Trophoblast cell (in vitro differentiated cells and primary cell): ENCODE data around the gene TCEA3.

Experiments used
- DNase-seq, 2 donors: peaks; one replicate each; pipeline ENCODE4 v3.0.0-alpha.2; 2016
- H2AFZ ChIP-seq: 2 replicates; pipeline ENCODE4 v1.6.1; 2013; ENCODE audit warnings: low read length, moderate library complexity, mild to moderate bottlenecking; ENCODE audit not compliant: insufficient read depth, poor library complexity
- H2AK5ac ChIP-seq: 2 replicates; pipeline ENCODE4 v1.6.1; 2013; ENCODE audit warnings: mild to moderate bottlenecking, low read length
- H2BK120ac ChIP-seq: 2 replicates; pipeline ENCODE4 v1.6.1; 2013; ENCODE audit warnings: low read length, mild to moderate bottlenecking, moderate library complexity; ENCODE audit not compliant: insufficient read depth, poor library complexity
- H2BK12ac ChIP-seq: 2 replicates; pipeline ENCODE4 v1.6.1; 2013; ENCODE audit warnings: mild to moderate bottlenecking, low read length, moderate library complexity
- H2BK5ac ChIP-seq: 2 replicates; pipeline ENCODE4 v1.6.1; 2013; ENCODE audit warnings: low read length, low read depth, moderate library complexity, mild to moderate bottlenecking; ENCODE audit not compliant: poor library complexity
- H3K14ac ChIP-seq: 2 replicates; pipeline ENCODE4 v1.6.1; 2013; ENCODE audit warnings: mild to moderate bottlenecking, low read length
- H3K18ac ChIP-seq: 2 replicates; pipeline ENCODE4 v1.6.1; 2013; ENCODE audit warnings: mild to moderate bottlenecking, low read length
- H3K23ac ChIP-seq: 2 replicates; pipeline ENCODE4 v1.6.1; 2013; ENCODE audit warnings: low read length
- H3K27ac ChIP-seq: 2 replicates; pipeline ENCODE4 v1.5.1; 2013; ENCODE audit warnings: low read depth, mild to moderate bottlenecking, inconsistent platforms, low read length, moderate library complexity
- H3K27me3 ChIP-seq: 2 replicates; pipeline ENCODE4 v1.6.1; 2013; ENCODE audit warnings: inconsistent platforms, mild to moderate bottlenecking, low read length, moderate library complexity; ENCODE audit not compliant: insufficient read depth
- H3K36me3 ChIP-seq, 2 experiments: 1 replicate in 1 of 2; 2 replicates in 1 of 2; pipeline ENCODE4 v1.6.1; 2013; ENCODE audit warnings: low read length in 2 of 2, mild to moderate bottlenecking in 2 of 2, moderate library complexity in 1 of 2; ENCODE audit not compliant: insufficient read depth in 2 of 2, control insufficient read depth in 1 of 2
- H3K4ac ChIP-seq: 2 replicates; pipeline ENCODE4 v1.6.1; 2013; ENCODE audit warnings: low read depth, mild to moderate bottlenecking, low read length, moderate library complexity
- H3K4me1 ChIP-seq, 2 experiments: 1 replicate in 1 of 2; 2 replicates in 1 of 2; pipeline ENCODE4 v1.6.1; 2013; ENCODE audit warnings: low read length in 2 of 2, mild to moderate bottlenecking in 2 of 2, moderate library complexity in 1 of 2; ENCODE audit not compliant: insufficient read depth in 2 of 2, control insufficient read depth in 1 of 2
- H3K4me2 ChIP-seq: 2 replicates; pipeline ENCODE4 v1.6.1; 2013; ENCODE audit warnings: inconsistent platforms, mild to moderate bottlenecking, low read length, moderate library complexity
- H3K4me3 ChIP-seq: 2 replicates; pipeline ENCODE4 v1.5.1; 2013; ENCODE audit warnings: mild to moderate bottlenecking, low read depth, low read length, inconsistent platforms
- H3K79me1 ChIP-seq: one replicate; pipeline ENCODE4 v1.6.1; 2013; ENCODE audit warnings: low read length
- H3K79me2 ChIP-seq: 2 replicates; pipeline ENCODE4 v1.6.1; 2013; ENCODE audit warnings: low read length, mild to moderate bottlenecking; ENCODE audit not compliant: control insufficient read depth, insufficient read depth, poor library complexity
- H3K9ac ChIP-seq: 2 replicates; pipeline ENCODE4 v1.6.1; 2013; ENCODE audit warnings: mild to moderate bottlenecking, low read length
- H3K9me3 ChIP-seq: 2 replicates; pipeline ENCODE4 v1.6.1; 2013; ENCODE audit warnings: low read depth, mild to moderate bottlenecking, control low read depth, inconsistent platforms, low read length; ENCODE audit not compliant: insufficient read depth
- H4K12ac ChIP-seq: 2 replicates; pipeline ENCODE4 v1.6.1; 2013; ENCODE audit warnings: low read depth, mild to moderate bottlenecking, low read length, moderate library complexity
- H4K8ac ChIP-seq: 2 replicates; pipeline ENCODE4 v1.6.1; 2013; ENCODE audit warnings: low read depth, mild to moderate bottlenecking, low read length, moderate library complexity
- H4K91ac ChIP-seq: one replicate; pipeline ENCODE4 v1.6.1; 2013; ENCODE audit warnings: low read depth, mild to moderate bottlenecking, low read length, moderate library complexity
- WGBS: extraction: QIAGEN DNeasy Blood & Tissue Kit; methylation state at CpG from one replicate; pipeline ENCODE4 v1.1.7; 2013; ENCODE audit warnings: missing lambda C conversion rate; ENCODE audit not compliant: insufficient read length, insufficient coverage; ENCODE audit errors: extremely low coverage; 5-methylcytosine and 5-hydroxymethylcytosine counted together

The TCEA3 gene

GRCh38 chr1:23441446-23442148, 17.0 kb upstream of the TCEA3 start:
- H2AFZ ChIP-seq: no peak overlapping the region
- no peak overlapping the region for H3K14ac ChIP-seq
- H4K12ac ChIP-seq: no peak overlapping the region
- no peak overlapping the region for H2BK5ac ChIP-seq
- no peak overlapping the region for H2BK120ac ChIP-seq
- H3K27ac ChIP-seq: no peak overlapping the region
- DNase-seq: no peak
- no peak overlapping the region for H2BK12ac ChIP-seq
- no peaks in the 10 kb centered on the region for H3K27me3 ChIP-seq
- H3K4me2 ChIP-seq: no peak overlapping the region
- H3K9me3 ChIP-seq: no peaks in the 10 kb centered on the region
- no peaks in the 10 kb centered on the region for H3K79me2 ChIP-seq
- no peaks in the 10 kb centered on the region for H3K79me1 ChIP-seq
- peaks cover 19 to 20% of the 10 kb centered on the region in 2 experiments for H3K36me3 ChIP-seq
- H3K23ac ChIP-seq: no peak overlapping the region
- no peak overlapping the region for H2AK5ac ChIP-seq
- no CpG with 5 or more reads among the region's 8 CpGs for WGBS
- H3K18ac ChIP-seq: no peak overlapping the region
- no peaks in the 10 kb centered on the region for H3K4me1 ChIP-seq
- H4K8ac ChIP-seq: no peak overlapping the region
- no peak overlapping the region for H4K91ac ChIP-seq
- no peak overlapping the region for H3K9ac ChIP-seq
- H3K4ac ChIP-seq: no peak overlapping the region
- no peak overlapping the region for H3K4me3 ChIP-seq

- H3K27ac ChIP-seq: no peak overlapping the region
- no peak overlapping the region for H3K4me3 ChIP-seq
- WGBS: no CpG with 5 or more reads among the region's 8 CpGs
- H3K36me3 ChIP-seq: peaks cover 32 to 34% of the 10 kb centered on the region in 2 experiments
- no peak overlapping the region for H2AFZ ChIP-seq
- H2BK12ac ChIP-seq: no peak overlapping the region
- H3K79me2 ChIP-seq: no peaks in the 10 kb centered on the region
- H4K91ac ChIP-seq: no peak overlapping the region
- no peak overlapping the region for H3K4me2 ChIP-seq
- no peak overlapping the region for H4K12ac ChIP-seq
- no peak overlapping the region for H2AK5ac ChIP-seq
- no peaks in the 10 kb centered on the region for H3K4me1 ChIP-seq
- no peak overlapping the region for H3K23ac ChIP-seq
- no peak overlapping the region for H2BK120ac ChIP-seq
- no peak overlapping the region for H3K4ac ChIP-seq
- H3K79me1 ChIP-seq: no peaks in the 10 kb centered on the region
- no peak overlapping the region for H4K8ac ChIP-seq
- no peak overlapping the region for H3K9ac ChIP-seq
- no peak overlapping the region for H3K18ac ChIP-seq
- H3K14ac ChIP-seq: no peak overlapping the region
- H3K9me3 ChIP-seq: no peaks in the 10 kb centered on the region
- H3K27me3 ChIP-seq: no peaks in the 10 kb centered on the region
- DNase-seq: no peak
- H2BK5ac ChIP-seq: no peak overlapping the region
Measured at GRCh38 chr1:23438545-23438944, 14.0 kb upstream of the TCEA3 start.

GRCh38 chr1:23437355-23437664, 12.8 kb upstream of the TCEA3 start:
- Histone ChIP-seq H3K36me3 (peaks cover 39 to 41% of the 10 kb centered on the region in 2 experiments), H4K8ac (no peak overlapping the region), H3K27me3 (no peaks in the 10 kb centered on the region), H2BK5ac (no peak overlapping the region), H4K12ac (no peak overlapping the region), H3K79me2 (no peaks in the 10 kb centered on the region), H3K4me2 (no peak overlapping the region), H2BK120ac (no peak overlapping the region), H3K4me3 (no peak overlapping the region), H3K9ac (no peak overlapping the region), H3K14ac (no peak overlapping the region), H3K79me1 (no peaks in the 10 kb centered on the region), H3K23ac (no peak overlapping the region), H3K9me3 (no peaks in the 10 kb centered on the region), H3K4me1 (no peaks in the 10 kb centered on the region), H3K27ac (no peak overlapping the region), H3K4ac (no peak overlapping the region), H4K91ac (no peak overlapping the region), H3K18ac (no peak overlapping the region), H2BK12ac (no peak overlapping the region), H2AFZ (no peak overlapping the region), H2AK5ac (no peak overlapping the region)
- no peak for DNase-seq
- WGBS: no CpG with 5 or more reads among the region's 13 CpGs

GRCh38 chr1:23436520-23437354, 12.2 kb upstream of the TCEA3 start:
- H2BK5ac ChIP-seq: no peak overlapping the region
- no peak overlapping the region for H3K18ac ChIP-seq
- H3K9me3 ChIP-seq: no peaks in the 10 kb centered on the region
- H3K4me1 ChIP-seq: no peaks in the 10 kb centered on the region
- no peak overlapping the region for H3K23ac ChIP-seq
- peaks cover 35 to 40% of the 10 kb centered on the region in 2 experiments for H3K36me3 ChIP-seq
- no peak overlapping the region for H3K4ac ChIP-seq
- H3K79me1 ChIP-seq: no peaks in the 10 kb centered on the region
- H3K9ac ChIP-seq: no peak overlapping the region
- H3K79me2 ChIP-seq: no peaks in the 10 kb centered on the region
- DNase-seq: peak; percentile 87 to 89
- no peak overlapping the region for H4K12ac ChIP-seq
- no peak overlapping the region for H3K27ac ChIP-seq
- WGBS: no CpG with 5 or more reads among the region's 49 CpGs
- H3K4me2 ChIP-seq: no peak overlapping the region
- no peaks in the 10 kb centered on the region for H3K27me3 ChIP-seq
- H2AFZ ChIP-seq: no peak overlapping the region
- no peak overlapping the region for H2BK120ac ChIP-seq
- no peak overlapping the region for H2AK5ac ChIP-seq
- no peak overlapping the region for H4K91ac ChIP-seq
- H2BK12ac ChIP-seq: no peak overlapping the region
- H3K4me3 ChIP-seq: no peak overlapping the region
- no peak overlapping the region for H4K8ac ChIP-seq
- no peak overlapping the region for H3K14ac ChIP-seq
